SK-N-SH (cell line): ENCODE data around the gene NXPE3. TPM values are rescaled to one million over a fixed set of nuclear protein-coding genes. Genes with fewer than 3 reads are reported as not detected.

Experiments used
- CTCF ChIA-PET: fragments of 300-600, 350-600 bp; formaldehyde crosslinking; extraction: SDS; loops from one replicate; lab custom pipeline; 2021; lab: Yijun Ruan, JAX
- POLR2A ChIA-PET: fragments of 350-600 bp; sonication (Branson Sonifier 250); formaldehyde crosslinking; extraction: SDS; loops from one replicate; lab custom pipeline; 2020; ENCODE audit warnings: antibody characterized with exemption, inconsistent platforms; lab: Yijun Ruan, JAX
- DNase-seq: peaks from one replicate; pipeline ENCODE4 v3.0.0; 2012
- H2AFZ ChIP-seq: fragments of 200-600 bp; sonication (generic); 2 replicates; pipeline ENCODE4 v1.8.1; 2016; ENCODE audit warnings: antibody characterized with exemption, mild to moderate bottlenecking, low read depth
- H3F3A ChIP-seq: fragments of 200-600 bp; sonication (generic); replicated peaks from 2 replicates; pipeline ENCODE3; 2016; ENCODE audit warnings: antibody characterized with exemption, mild to moderate bottlenecking; ENCODE audit not compliant: insufficient read depth
- H3K27ac ChIP-seq, 2 experiments: fragments of 200-500 bp in 1 of 2; fragments of 200-600 bp in 1 of 2; sonication (Bioruptor generic) in 1 of 2; sonication (generic), shearing (Covaris generic) in 1 of 2; 2 replicates each; pipeline versions ENCODE4 v1.5.1 to v1.6.1; 2014 to 2016; ENCODE audit warnings: low read depth in 2 of 2, inconsistent platforms in 1 of 2, low read length in 1 of 2, mild to moderate bottlenecking in 1 of 2, mixed read lengths in 1 of 2
- H3K27me3 ChIP-seq: fragments of 200-600 bp; sonication (generic), shearing (Covaris generic); 2 replicates; pipeline ENCODE4 v1.6.1; 2016; ENCODE audit warnings: mixed run types; ENCODE audit not compliant: insufficient read depth
- H3K36me3 ChIP-seq, 2 experiments: fragments of 200-500 bp in 1 of 2; fragments of 200-600 bp in 1 of 2; sonication (Bioruptor generic) in 1 of 2; sonication (generic) in 1 of 2; replicated peaks in 1 of 2; 2 replicates each; pipeline versions ENCODE3 to v1.5.1; 2014 to 2016; ENCODE audit warnings: low read length in 1 of 2, mild to moderate bottlenecking in 1 of 2; ENCODE audit not compliant: insufficient read depth in 2 of 2, control insufficient read depth in 1 of 2
- H3K4me1 ChIP-seq, 2 experiments: fragments of 200-500 bp in 1 of 2; fragments of 200-600 bp in 1 of 2; sonication (Bioruptor generic) in 1 of 2; sonication (generic), shearing (Covaris generic) in 1 of 2; 2 replicates each; pipeline versions ENCODE4 v1.5.1 to v1.6.1; 2014 to 2016; ENCODE audit warnings: low read depth in 1 of 2, low read length in 1 of 2, mixed run types in 1 of 2; ENCODE audit not compliant: insufficient read depth in 2 of 2, control insufficient read depth in 1 of 2
- H3K4me2 ChIP-seq: fragments of 200-600 bp; sonication (generic), shearing (Covaris generic); 2 replicates; pipeline ENCODE4 v1.6.1; 2017; ENCODE audit warnings: mixed run types
- H3K4me3 ChIP-seq, 2 experiments: fragments of 200-500 bp in 1 of 2; fragments of 200-600 bp in 1 of 2; sonication (Bioruptor generic) in 1 of 2; sonication (generic), shearing (Covaris generic) in 1 of 2; 2 replicates each; pipeline versions ENCODE4 v1.5.1 to v1.8.1; 2014 to 2016; ENCODE audit warnings: low read depth in 2 of 2, inconsistent platforms in 1 of 2, low read length in 1 of 2, mild to moderate bottlenecking in 1 of 2, mixed read lengths in 1 of 2, moderate library complexity in 1 of 2
- H3K79me2 ChIP-seq: fragments of 200-600 bp; sonication (generic); 2 replicates; pipeline ENCODE4 v1.8.1; 2017; ENCODE audit warnings: mild to moderate bottlenecking; ENCODE audit not compliant: insufficient read depth
- H3K9ac ChIP-seq: fragments of 200-600 bp; sonication (generic); 2 replicates; pipeline ENCODE4 v1.6.1; 2017; ENCODE audit warnings: mixed run types
- H3K9me2 ChIP-seq: fragments of 200-600 bp; sonication (generic); 2 replicates; pipeline ENCODE4 v1.6.1; 2017; ENCODE audit warnings: mixed run types
- H3K9me3 ChIP-seq: fragments of 200-600 bp; sonication (generic); 2 replicates; pipeline ENCODE4 v1.6.1; 2017; ENCODE audit warnings: mixed run types, mild to moderate bottlenecking, moderate library complexity
- H4K20me1 ChIP-seq: fragments of 200-600 bp; sonication (generic); 2 replicates; pipeline ENCODE4 v1.6.1; 2017; ENCODE audit warnings: mild to moderate bottlenecking, mixed run types; ENCODE audit not compliant: insufficient read depth
- GABPA ChIP-seq: IDR thresholded peaks from 2 replicates; pipeline ENCODE4 v1.4.0; 2012; ENCODE audit warnings: low read depth, mild to moderate bottlenecking
- GATA2 ChIP-seq: sonication (generic); formaldehyde crosslinking; IDR thresholded peaks from 2 replicates; pipeline ENCODE4 v1.5.0; 2020; ENCODE audit warnings: mild to moderate bottlenecking, missing genetic modification reagents
- MEF2A ChIP-seq: IDR thresholded peaks from 2 replicates; pipeline ENCODE4 v1.4.0; 2012; ENCODE audit warnings: low read depth, borderline replicate concordance
- MXI1 ChIP-seq: IDR thresholded peaks from 2 replicates; pipeline ENCODE4 v1.6.1; 2012; ENCODE audit warnings: mild to moderate bottlenecking, low read depth, low read length, improper control_type of control experiment
- NFIC ChIP-seq: IDR thresholded peaks from 2 replicates; pipeline ENCODE4 v1.4.0; 2012; ENCODE audit warnings: borderline replicate concordance
- NRF1 ChIP-seq: IDR thresholded peaks from 2 replicates; pipeline ENCODE4 v1.6.1; 2012; ENCODE audit warnings: low read depth, mild to moderate bottlenecking, low read length
- RCOR1 ChIP-seq: fragments of 150-350 bp; IDR thresholded peaks from 2 replicates; pipeline ENCODE4 v1.6.1; 2017; ENCODE audit warnings: antibody characterized with exemption, low read length
- RFX5 ChIP-seq: IDR thresholded peaks from 2 replicates; pipeline ENCODE4 v1.6.1; 2012; ENCODE audit warnings: mild to moderate bottlenecking, improper control_type of control experiment, low read length
- RXRA ChIP-seq: IDR thresholded peaks from 2 replicates; pipeline ENCODE4 v1.4.0; 2012; ENCODE audit warnings: low read depth, mild to moderate bottlenecking, borderline replicate concordance
- SIN3A ChIP-seq: IDR thresholded peaks from 2 replicates; pipeline ENCODE4 v1.6.1; 2012; ENCODE audit warnings: low read depth, mild to moderate bottlenecking, low read length, moderate library complexity, borderline replicate concordance
- SMC3 ChIP-seq: IDR thresholded peaks from 2 replicates; pipeline ENCODE4 v1.6.1; 2012; ENCODE audit warnings: low read depth, low read length, improper control_type of control experiment
- WGBS: methylation state at CpG from one replicate; pipeline ENCODE4 v1.1.6; 2017; ENCODE audit warnings: low lambda C conversion rate; 5-methylcytosine and 5-hydroxymethylcytosine counted together
- polyA plus RNA-seq, 3 experiments: library from polyadenylated mRNA; depleted of rRNA; stranded (reverse); fragments of >200 nt; gene quantifications; 2 replicates each; pipeline ENCODE4 v1.2.3, GENCODE V29; 2012
- TF ChIP-seq, protein P1 (sequence below): IDR thresholded peaks from 2 replicates; pipeline ENCODE4 v1.4.0; 2012; ENCODE audit warnings: low read depth, borderline replicate concordance
- TF ChIP-seq, protein P2 (sequence below): fragments of 150-350 bp; IDR thresholded peaks from 2 replicates; pipeline ENCODE4 v1.6.1; 2016; ENCODE audit warnings: mild to moderate bottlenecking, low read depth, low read length
- TF ChIP-seq, protein P3 (sequence below): fragments of 150-350 bp; IDR thresholded peaks from 2 replicates; pipeline ENCODE4 v1.6.1; 2017; ENCODE audit warnings: antibody characterized with exemption, low read length, low read depth, borderline replicate concordance

Gene NXPE3
- polyA plus RNA-seq, 1 of the 3 experiments (the other 2 are of a cell fraction) = 21.3 TPM

DNA sequence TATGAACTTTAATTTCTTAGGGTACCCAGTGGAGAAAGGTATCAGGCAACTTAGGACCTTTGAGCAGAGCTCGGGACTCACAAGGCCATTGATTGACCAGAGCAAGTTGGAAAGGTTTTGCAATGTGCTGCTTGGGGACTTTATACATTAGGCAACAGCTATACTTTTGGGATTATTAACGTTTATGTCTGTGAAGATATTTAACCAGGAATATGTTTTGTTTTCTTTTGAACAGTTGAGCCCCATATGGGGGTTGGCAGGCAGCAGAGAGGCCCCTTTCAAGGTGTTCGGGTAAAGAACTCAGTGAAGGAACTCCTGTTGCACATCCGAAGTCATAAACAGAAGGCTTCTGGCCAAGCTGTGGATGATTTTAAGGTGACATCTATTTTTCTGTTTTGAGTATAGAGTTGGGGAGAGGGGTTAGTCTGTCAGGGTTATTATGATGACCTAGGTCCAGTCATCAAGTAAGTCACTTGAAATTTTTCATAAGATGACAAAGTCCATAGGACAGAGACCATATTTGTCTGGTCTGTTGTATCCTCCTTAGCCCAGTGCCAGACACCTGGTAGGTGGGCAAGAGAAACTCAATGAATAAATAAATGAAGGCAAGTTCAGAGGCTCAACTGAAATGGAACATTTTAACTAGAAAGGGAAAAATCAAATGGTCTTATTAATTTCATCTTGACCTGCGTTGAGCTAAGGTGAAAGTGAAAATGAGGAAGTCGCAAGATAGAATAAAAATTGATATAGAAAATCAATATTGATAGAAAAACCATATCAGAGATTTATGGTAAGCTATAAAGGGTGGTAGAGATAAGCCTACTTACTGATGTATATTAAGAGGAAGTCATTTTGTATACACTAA is 73.1 kb downstream of the NXPE3 start:
- TF ChIP-seq RCOR1 (no peak), RFX5 (no peak), NRF1 (no peak), RXRA (no peak), NFIC (no peak), SMC3 (no peak), MEF2A (no peak), GATA2 (CRISPR knock-in tag) (no peak), MXI1 (no peak), GABPA (no peak), SIN3A (no peak)
- TF ChIP-seq, protein P1, sequence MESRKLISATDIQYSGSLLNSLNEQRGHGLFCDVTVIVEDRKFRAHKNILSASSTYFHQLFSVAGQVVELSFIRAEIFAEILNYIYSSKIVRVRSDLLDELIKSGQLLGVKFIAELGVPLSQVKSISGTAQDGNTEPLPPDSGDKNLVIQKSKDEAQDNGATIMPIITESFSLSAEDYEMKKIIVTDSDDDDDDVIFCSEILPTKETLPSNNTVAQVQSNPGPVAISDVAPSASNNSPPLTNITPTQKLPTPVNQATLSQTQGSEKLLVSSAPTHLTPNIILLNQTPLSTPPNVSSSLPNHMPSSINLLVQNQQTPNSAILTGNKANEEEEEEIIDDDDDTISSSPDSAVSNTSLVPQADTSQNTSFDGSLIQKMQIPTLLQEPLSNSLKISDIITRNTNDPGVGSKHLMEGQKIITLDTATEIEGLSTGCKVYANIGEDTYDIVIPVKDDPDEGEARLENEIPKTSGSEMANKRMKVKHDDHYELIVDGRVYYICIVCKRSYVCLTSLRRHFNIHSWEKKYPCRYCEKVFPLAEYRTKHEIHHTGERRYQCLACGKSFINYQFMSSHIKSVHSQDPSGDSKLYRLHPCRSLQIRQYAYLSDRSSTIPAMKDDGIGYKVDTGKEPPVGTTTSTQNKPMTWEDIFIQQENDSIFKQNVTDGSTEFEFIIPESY = no peak
- TF ChIP-seq, protein P2, sequence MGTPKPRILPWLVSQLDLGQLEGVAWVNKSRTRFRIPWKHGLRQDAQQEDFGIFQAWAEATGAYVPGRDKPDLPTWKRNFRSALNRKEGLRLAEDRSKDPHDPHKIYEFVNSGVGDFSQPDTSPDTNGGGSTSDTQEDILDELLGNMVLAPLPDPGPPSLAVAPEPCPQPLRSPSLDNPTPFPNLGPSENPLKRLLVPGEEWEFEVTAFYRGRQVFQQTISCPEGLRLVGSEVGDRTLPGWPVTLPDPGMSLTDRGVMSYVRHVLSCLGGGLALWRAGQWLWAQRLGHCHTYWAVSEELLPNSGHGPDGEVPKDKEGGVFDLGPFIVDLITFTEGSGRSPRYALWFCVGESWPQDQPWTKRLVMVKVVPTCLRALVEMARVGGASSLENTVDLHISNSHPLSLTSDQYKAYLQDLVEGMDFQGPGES = no peak
- TF ChIP-seq, protein P3, sequence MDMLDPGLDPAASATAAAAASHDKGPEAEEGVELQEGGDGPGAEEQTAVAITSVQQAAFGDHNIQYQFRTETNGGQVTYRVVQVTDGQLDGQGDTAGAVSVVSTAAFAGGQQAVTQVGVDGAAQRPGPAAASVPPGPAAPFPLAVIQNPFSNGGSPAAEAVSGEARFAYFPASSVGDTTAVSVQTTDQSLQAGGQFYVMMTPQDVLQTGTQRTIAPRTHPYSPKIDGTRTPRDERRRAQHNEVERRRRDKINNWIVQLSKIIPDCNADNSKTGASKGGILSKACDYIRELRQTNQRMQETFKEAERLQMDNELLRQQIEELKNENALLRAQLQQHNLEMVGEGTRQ = no peak
- TF ChIP-seq, all 33 proteins: peak for 0
- peaks cover 30% of the 10 kb centered on the region for H3F3A ChIP-seq
- peaks cover 43% of the 10 kb centered on the region for H4K20me1 ChIP-seq
- peak overlapping the region; percentile 77 to 87; a peak in 3 of 4 replicates for H3K4me3 ChIP-seq
- no peaks in the 10 kb centered on the region for H3K27me3 ChIP-seq
- peak overlapping the region in 1 of 2 experiments; percentile 82; a peak in 1 of 4 replicates for H3K27ac ChIP-seq
- WGBS = 65% methylated on average over 6 of the region's 6 CpGs
- peaks cover 3 to 5% of the 10 kb centered on the region in 2 experiments; a peak in 3 of 4 replicates for H3K4me1 ChIP-seq
- peaks cover 51 to 58% of the 10 kb centered on the region in 2 experiments for H3K36me3 ChIP-seq
- H3K79me2 ChIP-seq = peaks cover 72% of the 10 kb centered on the region
- H3K9me2 ChIP-seq = no peaks in the 10 kb centered on the region
- DNase-seq = no peak
- CTCF ChIA-PET = interaction anchor here (0.8 to 1.7 kb wide), 4 partner anchors 38 to 374 kb away, joined by 3 to 5 read pairs (median 4); no protein-coding TSS in a partner anchor
- no peaks in the 10 kb centered on the region for H3K9me3 ChIP-seq
- POLR2A ChIA-PET = no interaction called here
- no peak overlapping the region for H2AFZ ChIP-seq
- peak overlapping the region; percentile 89 for H3K4me2 ChIP-seq
- H3K9ac ChIP-seq = peak overlapping the region; percentile 98
